Trophoblast cell (in vitro differentiated cells and primary cell): ENCODE data around the gene ST6GALNAC1.
"Not testable (repeated sequence)": the region's sequence is repeated elsewhere in the genome, so short reads cannot be mapped to it uniquely, and the experiment has no call there.

Experiments used
- DNase-seq, 2 donors: peaks; one replicate each; pipeline ENCODE4 v3.0.0-alpha.2; 2016
- H2AFZ ChIP-seq: 2 replicates; pipeline ENCODE4 v1.6.1; 2013; ENCODE audit warnings: low read length, moderate library complexity, mild to moderate bottlenecking; ENCODE audit not compliant: insufficient read depth, poor library complexity
- H2AK5ac ChIP-seq: 2 replicates; pipeline ENCODE4 v1.6.1; 2013; ENCODE audit warnings: mild to moderate bottlenecking, low read length
- H2BK120ac ChIP-seq: 2 replicates; pipeline ENCODE4 v1.6.1; 2013; ENCODE audit warnings: low read length, mild to moderate bottlenecking, moderate library complexity; ENCODE audit not compliant: insufficient read depth, poor library complexity
- H2BK12ac ChIP-seq: 2 replicates; pipeline ENCODE4 v1.6.1; 2013; ENCODE audit warnings: mild to moderate bottlenecking, low read length, moderate library complexity
- H2BK5ac ChIP-seq: 2 replicates; pipeline ENCODE4 v1.6.1; 2013; ENCODE audit warnings: low read length, low read depth, moderate library complexity, mild to moderate bottlenecking; ENCODE audit not compliant: poor library complexity
- H3K14ac ChIP-seq: 2 replicates; pipeline ENCODE4 v1.6.1; 2013; ENCODE audit warnings: mild to moderate bottlenecking, low read length
- H3K18ac ChIP-seq: 2 replicates; pipeline ENCODE4 v1.6.1; 2013; ENCODE audit warnings: mild to moderate bottlenecking, low read length
- H3K23ac ChIP-seq: 2 replicates; pipeline ENCODE4 v1.6.1; 2013; ENCODE audit warnings: low read length
- H3K27ac ChIP-seq: 2 replicates; pipeline ENCODE4 v1.5.1; 2013; ENCODE audit warnings: low read depth, mild to moderate bottlenecking, inconsistent platforms, low read length, moderate library complexity
- H3K27me3 ChIP-seq: 2 replicates; pipeline ENCODE4 v1.6.1; 2013; ENCODE audit warnings: inconsistent platforms, mild to moderate bottlenecking, low read length, moderate library complexity; ENCODE audit not compliant: insufficient read depth
- H3K36me3 ChIP-seq, 2 experiments: 1 replicate in 1 of 2; 2 replicates in 1 of 2; pipeline ENCODE4 v1.6.1; 2013; ENCODE audit warnings: low read length in 2 of 2, mild to moderate bottlenecking in 2 of 2, moderate library complexity in 1 of 2; ENCODE audit not compliant: insufficient read depth in 2 of 2, control insufficient read depth in 1 of 2
- H3K4ac ChIP-seq: 2 replicates; pipeline ENCODE4 v1.6.1; 2013; ENCODE audit warnings: low read depth, mild to moderate bottlenecking, low read length, moderate library complexity
- H3K4me1 ChIP-seq, 2 experiments: 1 replicate in 1 of 2; 2 replicates in 1 of 2; pipeline ENCODE4 v1.6.1; 2013; ENCODE audit warnings: low read length in 2 of 2, mild to moderate bottlenecking in 2 of 2, moderate library complexity in 1 of 2; ENCODE audit not compliant: insufficient read depth in 2 of 2, control insufficient read depth in 1 of 2
- H3K4me2 ChIP-seq: 2 replicates; pipeline ENCODE4 v1.6.1; 2013; ENCODE audit warnings: inconsistent platforms, mild to moderate bottlenecking, low read length, moderate library complexity
- H3K4me3 ChIP-seq: 2 replicates; pipeline ENCODE4 v1.5.1; 2013; ENCODE audit warnings: mild to moderate bottlenecking, low read depth, low read length, inconsistent platforms
- H3K79me1 ChIP-seq: one replicate; pipeline ENCODE4 v1.6.1; 2013; ENCODE audit warnings: low read length
- H3K79me2 ChIP-seq: 2 replicates; pipeline ENCODE4 v1.6.1; 2013; ENCODE audit warnings: low read length, mild to moderate bottlenecking; ENCODE audit not compliant: control insufficient read depth, insufficient read depth, poor library complexity
- H3K9ac ChIP-seq: 2 replicates; pipeline ENCODE4 v1.6.1; 2013; ENCODE audit warnings: mild to moderate bottlenecking, low read length
- H3K9me3 ChIP-seq: 2 replicates; pipeline ENCODE4 v1.6.1; 2013; ENCODE audit warnings: low read depth, mild to moderate bottlenecking, control low read depth, inconsistent platforms, low read length; ENCODE audit not compliant: insufficient read depth
- H4K12ac ChIP-seq: 2 replicates; pipeline ENCODE4 v1.6.1; 2013; ENCODE audit warnings: low read depth, mild to moderate bottlenecking, low read length, moderate library complexity
- H4K8ac ChIP-seq: 2 replicates; pipeline ENCODE4 v1.6.1; 2013; ENCODE audit warnings: low read depth, mild to moderate bottlenecking, low read length, moderate library complexity
- H4K91ac ChIP-seq: one replicate; pipeline ENCODE4 v1.6.1; 2013; ENCODE audit warnings: low read depth, mild to moderate bottlenecking, low read length, moderate library complexity
- WGBS: extraction: QIAGEN DNeasy Blood & Tissue Kit; methylation state at CpG from one replicate; pipeline ENCODE4 v1.1.7; 2013; ENCODE audit warnings: missing lambda C conversion rate; ENCODE audit not compliant: insufficient read length, insufficient coverage; ENCODE audit errors: extremely low coverage; 5-methylcytosine and 5-hydroxymethylcytosine counted together

ST6GALNAC1 gene

DNA sequence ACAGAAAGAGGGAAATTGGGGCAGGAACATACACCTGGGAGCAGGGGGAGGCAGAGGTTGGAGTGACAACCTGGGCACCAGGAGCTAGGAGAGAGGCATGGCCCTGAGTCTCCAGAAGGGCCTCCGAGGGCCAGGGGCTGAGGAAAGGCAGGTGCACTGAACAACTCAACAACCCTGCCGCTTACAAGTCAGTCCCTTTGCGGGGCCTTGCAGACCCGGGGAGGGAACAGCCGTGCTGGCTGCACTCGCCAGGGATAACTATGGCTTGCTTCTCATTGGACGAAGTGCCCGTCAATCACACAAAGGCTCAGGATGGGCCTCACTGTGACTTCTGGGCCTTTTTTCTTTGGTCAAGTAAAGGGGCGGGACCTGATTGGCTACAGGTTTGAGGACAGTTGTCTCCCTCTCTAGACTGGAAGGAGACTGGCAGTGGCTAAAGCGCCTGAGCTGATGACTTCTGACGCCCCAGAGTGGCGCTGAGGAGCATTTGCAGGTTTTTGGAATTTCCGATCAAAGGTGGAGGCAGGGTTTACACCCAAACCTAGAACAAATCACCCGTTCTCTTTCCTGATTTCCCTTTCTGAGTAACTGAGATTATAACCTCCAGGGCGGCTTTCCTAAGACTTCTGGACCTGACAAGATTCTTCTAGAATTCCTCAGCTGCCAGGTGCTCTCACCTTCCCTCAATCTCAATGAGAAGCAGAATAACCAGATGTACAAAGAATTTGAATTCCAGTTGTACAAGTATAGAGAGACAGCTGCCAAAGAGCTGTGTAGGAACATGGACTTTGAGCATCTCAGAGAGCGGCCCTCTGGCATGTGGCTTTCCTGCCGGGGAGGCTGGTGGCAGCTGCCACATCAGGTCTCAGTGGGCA, 30.3 kb downstream of the ST6GALNAC1 start:
- Histone ChIP-seq H4K8ac (peak overlapping the region; percentile 12), H3K9me3 (peaks cover 10% of the 10 kb centered on the region), H2BK12ac (no peak overlapping the region), H2BK120ac (no peak overlapping the region), H2BK5ac (no peak overlapping the region), H3K27me3 (no peaks in the 10 kb centered on the region), H4K91ac (no peak overlapping the region), H3K79me2 (no peaks in the 10 kb centered on the region), H4K12ac (no peak overlapping the region), H3K18ac (no peak overlapping the region), H3K9ac (no peak overlapping the region), H3K4me3 (no peak overlapping the region), H3K79me1 (peaks cover 2% of the 10 kb centered on the region), H3K23ac (no peak overlapping the region), H3K4me1 (peaks cover 0 to 9% of the 10 kb centered on the region in 2 experiments), H2AFZ (no peak overlapping the region), H3K4me2 (no peak overlapping the region), H3K4ac (no peak overlapping the region), H3K36me3 (no peaks in the 10 kb centered on the region), H3K14ac (no peak overlapping the region), H2AK5ac (peak overlapping the region; percentile 18), H3K27ac (no peak overlapping the region)
- no CpG with 5 or more reads among the region's 17 CpGs for WGBS
- peak; percentile 80 to 97 for DNase-seq

- Histone ChIP-seq H3K79me2 (no peaks in the 10 kb centered on the region), H4K91ac (no peak overlapping the region), H4K8ac (no peak overlapping the region), H3K9ac (no peak overlapping the region), H2BK120ac (no peak overlapping the region), H2AFZ (no peak overlapping the region), H3K79me1 (peaks cover 2% of the 10 kb centered on the region), H2BK5ac (no peak overlapping the region), H3K4me3 (no peak overlapping the region), H3K23ac (no peak overlapping the region), H3K36me3 (no peaks in the 10 kb centered on the region), H2AK5ac (no peak overlapping the region), H3K27me3 (no peaks in the 10 kb centered on the region), H3K4me2 (no peak overlapping the region), H3K14ac (no peak overlapping the region), H3K18ac (no peak overlapping the region), H3K27ac (no peak overlapping the region), H3K4me1 (peaks cover 0 to 9% of the 10 kb centered on the region in 2 experiments), H3K4ac (no peak overlapping the region), H4K12ac (no peak overlapping the region), H2BK12ac (no peak overlapping the region), H3K9me3 (peaks cover 10% of the 10 kb centered on the region)
- peak; percentile 78 to 92 for DNase-seq
- no CpG with 5 or more reads among the region's 4 CpGs for WGBS
These were observed 31.1 kb downstream of the ST6GALNAC1 start for GRCh38 chr17:76612465-76612864.

GRCh38 chr17:76611758-76612157, 31.8 kb downstream of the ST6GALNAC1 start:
- H3K79me1 ChIP-seq: peaks cover 2% of the 10 kb centered on the region

GRCh38 chr17:76611080-76611749, 32.3 kb downstream of the ST6GALNAC1 start:
- H3K79me2 ChIP-seq, H2BK12ac ChIP-seq, H2AK5ac ChIP-seq, H3K9me3 ChIP-seq, H2AFZ ChIP-seq, H3K18ac ChIP-seq, H2BK120ac ChIP-seq, H2BK5ac ChIP-seq, H4K12ac ChIP-seq, H4K8ac ChIP-seq, H3K36me3 ChIP-seq, H3K23ac ChIP-seq, H3K14ac ChIP-seq, H3K4me2 ChIP-seq, H3K79me1 ChIP-seq, H3K27ac ChIP-seq, H3K4me3 ChIP-seq, H3K4ac ChIP-seq, H3K27me3 ChIP-seq, H3K9ac ChIP-seq, H3K4me1 ChIP-seq, H4K91ac ChIP-seq: not testable (repeated sequence)
- no CpG with 5 or more reads among the region's 13 CpGs for WGBS
- peak; percentile 38 to 74 for DNase-seq

More at GRCh38 chr17:76611758-76612157, 31.8 kb downstream of the ST6GALNAC1 start:
- no peak overlapping the region for H4K8ac ChIP-seq
- H2BK12ac ChIP-seq: peak overlapping the region; percentile 80
- H3K4ac ChIP-seq: no peak overlapping the region
- no peak overlapping the region for H3K27ac ChIP-seq
- H4K91ac ChIP-seq: peak overlapping the region; percentile 13
- no peak for DNase-seq
- no peak overlapping the region for H2BK120ac ChIP-seq
- peak overlapping the region; percentile 59 for H3K18ac ChIP-seq
- no peak overlapping the region for H3K23ac ChIP-seq
- H3K9me3 ChIP-seq: peaks cover 8% of the 10 kb centered on the region
- H3K79me2 ChIP-seq: no peaks in the 10 kb centered on the region
- H3K4me3 ChIP-seq: no peak overlapping the region
- H3K14ac ChIP-seq: peak overlapping the region; percentile 72
- H3K27me3 ChIP-seq: no peaks in the 10 kb centered on the region
- H3K4me1 ChIP-seq: peaks cover 0 to 9% of the 10 kb centered on the region in 2 experiments
- peak overlapping the region; percentile 84 for H2AK5ac ChIP-seq
- no CpG with 5 or more reads among the region's 4 CpGs for WGBS
- H2AFZ ChIP-seq: no peak overlapping the region
- no peak overlapping the region for H3K4me2 ChIP-seq
- peak overlapping the region; percentile 37 for H2BK5ac ChIP-seq
- no peak overlapping the region for H4K12ac ChIP-seq
- no peaks in the 10 kb centered on the region for H3K36me3 ChIP-seq
- H3K9ac ChIP-seq: no peak overlapping the region
